HepG2 (cell line): ENCODE data around the gene ACYP2. TPM values are rescaled to one million over a fixed set of nuclear protein-coding genes. Genes with fewer than 3 reads are reported as not detected.

Experiments
- ATAC-seq: fragments of 200-7000 bp; cut with Tn5 transposase; 3 replicates; pipeline ENCODE4 v1.9.1; 2020; ENCODE audit warnings: mild to moderate bottlenecking, moderate library complexity
- BruUV-seq: library from RNA; stranded (reverse); fragments of 400-500 nt; replicated peaks from 2 replicates; lab custom pipeline; 2021; lab: Mats Ljungman, UMichigan
- CTCF ChIA-PET: fragments of 300-600 bp; formaldehyde crosslinking; extraction: SDS; loops from one replicate; lab custom pipeline; 2021; ENCODE audit warnings: low total read pairs, inconsistent platforms, low intra/inter-chr PET ratio; lab: Yijun Ruan, JAX
- POLR2A ChIA-PET: fragments of 350-600 bp; sonication (Branson Sonifier 250); formaldehyde crosslinking; loops from one replicate; lab custom pipeline; 2020; ENCODE audit warnings: antibody characterized with exemption, inconsistent platforms; lab: Yijun Ruan, JAX
- DNase-seq: peaks from one replicate; pipeline ENCODE4 v3.0.0-alpha.2; 2015; ENCODE audit warnings: low spot score
- FAIRE-seq: peaks from 3 replicates; lab custom pipeline; 2011; peaks lifted over from hg19 to GRCh38; lab: Jason Lieb, UNC
- H2AFZ ChIP-seq: one replicate; pipeline ENCODE4 v1.6.1; 2011; ENCODE audit warnings: low read length, inconsistent platforms
- H3K27ac ChIP-seq: fragments of 300-600 bp; 3 replicates; pipeline ENCODE4 v1.8.0; 2011; ENCODE audit warnings: mixed run types, mild to moderate bottlenecking, mixed read lengths, low read length, inconsistent platforms; ENCODE audit not compliant: insufficient read depth; ENCODE audit errors: extremely low read length
- H3K27me3 ChIP-seq, 2 experiments: fragments of 200-600 bp in 1 of 2; 2 replicates in 1 of 2; 3 replicates in 1 of 2; pipeline versions ENCODE4 v1.6.0 to v1.8.0; 2011; ENCODE audit warnings: low read length in 2 of 2, mild to moderate bottlenecking in 2 of 2, moderate library complexity in 2 of 2, inconsistent platforms in 1 of 2; ENCODE audit not compliant: insufficient read depth in 2 of 2, control insufficient read depth in 1 of 2
- H3K36me3 ChIP-seq, 2 experiments: fragments of 200-600 bp in 1 of 2; replicated peaks in 1 of 2; 2 replicates in 1 of 2; 3 replicates in 1 of 2; pipeline versions ENCODE4 v1.5.1 to v1.8.0; 2011; ENCODE audit warnings: low read length in 2 of 2, inconsistent platforms in 1 of 2; ENCODE audit not compliant: insufficient read depth in 2 of 2, control insufficient read depth in 1 of 2
- H3K4me1 ChIP-seq: 2 replicates; pipeline ENCODE4 v1.5.1; 2012; ENCODE audit warnings: low read length, inconsistent platforms; ENCODE audit not compliant: insufficient read depth
- H3K4me2 ChIP-seq: 2 replicates; pipeline ENCODE4 v1.6.0; 2011; ENCODE audit warnings: low read depth, low read length, inconsistent platforms
- H3K4me3 ChIP-seq, 3 experiments: fragments of 200-600 bp in 1 of 3; sonication (generic), shearing (Covaris generic) in 1 of 3; replicated peaks in 1 of 3; 2 replicates each; pipeline ENCODE4 v1.5.1; 2011 to 2016; ENCODE audit warnings: low read length in 3 of 3, inconsistent platforms in 2 of 3, low read depth in 2 of 3, mild to moderate bottlenecking in 2 of 3, control low read depth in 1 of 3, mixed read lengths in 1 of 3; ENCODE audit not compliant: insufficient read depth in 1 of 3
- H3K79me2 ChIP-seq: one replicate; pipeline ENCODE4 v1.6.1; 2011; ENCODE audit warnings: low read length, inconsistent platforms; ENCODE audit not compliant: insufficient read depth
- H3K9ac ChIP-seq: 2 replicates; pipeline ENCODE4 v1.6.0; 2011; ENCODE audit warnings: mild to moderate bottlenecking, low read depth, low read length, inconsistent platforms; ENCODE audit not compliant: insufficient read depth
- H3K9me3 ChIP-seq: 2 replicates; pipeline ENCODE4 v1.5.1; 2012; ENCODE audit warnings: mild to moderate bottlenecking, low read length
- H4K20me1 ChIP-seq: 2 replicates; pipeline ENCODE4 v1.6.0; 2011; ENCODE audit warnings: inconsistent platforms, mild to moderate bottlenecking, low read length, moderate library complexity; ENCODE audit not compliant: insufficient read depth
- ATF4 ChIP-seq, 2 experiments: fragments of 450-650 bp in 1 of 2; sonication (generic) in 1 of 2; formaldehyde crosslinking; IDR thresholded peaks; 2 replicates each; pipeline versions ENCODE4 v1.5.0 to v1.8.0; 2020 to 2022; ENCODE audit warnings: mild to moderate bottlenecking in 1 of 2, missing genetic modification reagents in 1 of 2
- ATF7 ChIP-seq, 2 experiments: fragments of 450-650 bp in 1 of 2; sonication (generic) in 1 of 2; formaldehyde crosslinking in 1 of 2; IDR thresholded peaks; 2 replicates each; pipeline versions ENCODE4 v1.4.0 to v1.6.1; 2016 to 2020; ENCODE audit warnings: antibody characterized with exemption in 1 of 2, mild to moderate bottlenecking in 1 of 2, missing genetic modification reagents in 1 of 2
- BRCA1 ChIP-seq: sonication (generic); formaldehyde crosslinking; IDR thresholded peaks from 2 replicates; pipeline ENCODE4 v1.4.0; 2020; ENCODE audit warnings: missing genetic modification reagents
- CEBPG ChIP-seq: IDR thresholded peaks from 2 replicates; pipeline ENCODE4 v1.6.1; 2016
- CERS6 ChIP-seq: sonication (generic); formaldehyde crosslinking; IDR thresholded peaks from 2 replicates; pipeline ENCODE4 v1.5.0; 2020; ENCODE audit warnings: missing genetic modification reagents
- HNF4A ChIP-seq: sonication (generic); formaldehyde crosslinking; IDR thresholded peaks from 2 replicates; pipeline ENCODE4 v1.4.0; 2020; ENCODE audit warnings: missing genetic modification reagents
- ZNF207 ChIP-seq: fragments of 450-650 bp; IDR thresholded peaks from 2 replicates; pipeline ENCODE4 v1.6.1; 2016; ENCODE audit warnings: antibody characterized with exemption, borderline replicate concordance
- ZNF234 ChIP-seq: sonication (generic); formaldehyde crosslinking; conservative IDR thresholded peaks from 2 replicates; pipeline ENCODE4 v1.5.1; 2020; ENCODE audit warnings: mild to moderate bottlenecking, missing genetic modification reagents
- ZNF446 ChIP-seq: sonication (generic); formaldehyde crosslinking; IDR thresholded peaks from 2 replicates; pipeline ENCODE4 v1.5.0; 2020; ENCODE audit warnings: mild to moderate bottlenecking, missing genetic modification reagents
- WGBS: methylation state at CpG from one replicate; pipeline ENCODE4 v1.1.6; 2017; ENCODE audit warnings: low lambda C conversion rate; 5-methylcytosine and 5-hydroxymethylcytosine counted together
- in situ Hi-C: cut with HindIII; loops from 2 replicates; pipeline ENCODE4 v1.10.0; 2017; ENCODE audit warnings: low pct_unique_long_range_greater_than_20kb; ENCODE audit not compliant: extremely low pct_ligation_motif_present
- intact Hi-C: fragments of 100-400 bp; cut with micrococcal nuclease; formaldehyde crosslinking; loops from one replicate; pipeline ENCODE4 v1.10.0; 2022; ENCODE audit not compliant: unreplicated experiment
- polyA plus RNA-seq, 8 experiments: library from polyadenylated mRNA; depleted of rRNA in 3 of 8; stranded (reverse) in 7 of 8; unstranded in 1 of 8; fragments of >200 nt; fragmentation: Illumina TruSeq in 4 of 8; extraction: Trizol in 4 of 8; gene quantifications; 2 replicates each; pipeline versions ENCODE4 v1.2.1 to v1.2.3, GENCODE V29; 2011 to 2016; ENCODE audit warnings: low read depth in 4 of 8, missing spikeins in 1 of 8, mixed read lengths in 1 of 8; ENCODE audit not compliant: insufficient read depth in 1 of 8
- total RNA-seq, 5 experiments: library from RNA; depleted of rRNA; stranded (reverse); fragments of >200 nt; fragmentation: Illumina TruSeq; extraction: Trizol; gene quantifications; 2 replicates each; pipeline ENCODE4 v1.2.3, GENCODE V29; 2016; ENCODE audit warnings: low read depth in 1 of 5

Gene ACYP2
- total and polyA plus RNA-seq, 2 of the 13 experiments (the other 11 are each of a cell fraction or from before 2014, with no cell fraction given) = 12.3 to 12.7 TPM

GRCh38 chr2:54271189-54271588, 155.8 kb downstream of the ACYP2 start (continued):
- TF ChIP-seq ZNF446 (CRISPR knock-in tag) = no peak
- TF ChIP-seq CERS6 = no peak

GRCh38 chr2:54271843-54272627, 156.6 kb downstream of the ACYP2 start:
- Histone ChIP-seq H3K4me2 (no peak overlapping the region), H3K9me3 (no peaks in the 10 kb centered on the region), H3K79me2 (no peaks in the 10 kb centered on the region), H3K27ac (no peak overlapping the region), H3K36me3 (no peaks in the 10 kb centered on the region), H3K9ac (no peak overlapping the region), H2AFZ (no peak overlapping the region), H3K4me1 (peaks cover 8% of the 10 kb centered on the region), H4K20me1 (no peaks in the 10 kb centered on the region), H3K27me3 (no peaks in the 10 kb centered on the region), H3K4me3 (no peak overlapping the region)
- no peak for TF ChIP-seq ZNF234 (CRISPR knock-in tag)
- TF ChIP-seq HNF4A (CRISPR knock-in tag) = peak; percentile 19; the same call in 1 of the 2 replicates
- in situ Hi-C loops (no loop called here), intact Hi-C loops (no loop called here)
- WGBS = 95% methylated on average over 6 of the region's 6 CpGs
- POLR2A ChIA-PET = no interaction called here
- FAIRE-seq = no peak
- DNase-seq = no peak
- ATAC-seq = no peak
- CTCF ChIA-PET = no interaction called here
- no TSS peak for BruUV-seq

- ChIA-PET CTCF (no interaction called here), POLR2A (no interaction called here)
- no TSS peak for BruUV-seq
- in situ Hi-C loops (no loop called here), intact Hi-C loops (no loop called here)
- Histone ChIP-seq H2AFZ (no peak overlapping the region), H3K27me3 (no peaks in the 10 kb centered on the region), H4K20me1 (no peaks in the 10 kb centered on the region), H3K4me3 (no peak overlapping the region), H3K9me3 (no peaks in the 10 kb centered on the region), H3K4me2 (no peak overlapping the region), H3K79me2 (no peaks in the 10 kb centered on the region), H3K4me1 (peaks cover 8% of the 10 kb centered on the region), H3K36me3 (no peaks in the 10 kb centered on the region), H3K27ac (no peak overlapping the region), H3K9ac (no peak overlapping the region)
- no peak for TF ChIP-seq BRCA1 (CRISPR knock-in tag)
- peak; percentile 68 for TF ChIP-seq CEBPG (CRISPR knock-in tag)
- TF ChIP-seq ATF4 (CRISPR knock-in tag; IDR thresholded peaks at IDR 0.05) = peak in 1 of 2 experiments; percentile 94; a peak in 2 of 4 replicates
- TF ChIP-seq ZNF207 = no peak
- TF ChIP-seq ATF7 (IDR thresholded peaks at IDR 0.05) = 0 out of 2 replicates have a peak, but pooled peaks have one; percentile 12
- no peak for TF ChIP-seq ATF7 (CRISPR knock-in tag; IDR thresholded peaks at IDR 0.05)
- no peak for ATAC-seq
- no peak for DNase-seq
- WGBS = 91% methylated on average over 1 of the region's 1 CpG
- FAIRE-seq = peak; percentile 8
These were observed 159.4 kb downstream of the ACYP2 start for GRCh38 chr2:54274781-54275242.
